Gastrocnemius medialis (tissue), 4 donors: ENCODE data around the gene FBXW4.

ENCODE experiments used
- CTCF ChIP-seq, 5 experiments: fragments of 450-650 bp in 3 of 5; fragments of 200-600 bp in 2 of 5; sonication (generic) in 2 of 5; IDR thresholded peaks in 4 of 5; conservative IDR thresholded peaks in 1 of 5; 1 replicate in 4 of 5; 2 replicates in 1 of 5; pipeline ENCODE4 v1.5.1; 2016 to 2019; ENCODE audit warnings: antibody characterized with exemption in 5 of 5, mild to moderate bottlenecking in 3 of 5, moderate library complexity in 3 of 5
- POLR2A ChIP-seq, 2 donors: fragments of 450-650 bp; IDR thresholded peaks; one replicate each; pipeline ENCODE4 v1.6.1; 2017; ENCODE audit warnings: antibody characterized with exemption in 2 of 2, mild to moderate bottlenecking in 2 of 2, moderate library complexity in 2 of 2

- TF ChIP-seq CTCF (IDR thresholded peaks at IDR 0.05 in 4 of 5, conservative IDR thresholded peaks at IDR 0.05 in 1 of 5) (no peak), POLR2A (IDR thresholded peaks at IDR 0.05) (no peak)
Measured at GRCh38 chr10:101588879-101589278, 106.1 kb downstream of the FBXW4 start.
